ENCODE measurements around the gene ALDH4A1. TPM values are rescaled to one million over a fixed set of nuclear protein-coding genes. Genes with fewer than 3 reads are reported as not detected.

The ALDH4A1 gene
- total and polyA plus RNA-seq, 2 of the 4 experiments (the other 2 are of a cell fraction) = 8.6 to 21.1 TPM

DNA sequence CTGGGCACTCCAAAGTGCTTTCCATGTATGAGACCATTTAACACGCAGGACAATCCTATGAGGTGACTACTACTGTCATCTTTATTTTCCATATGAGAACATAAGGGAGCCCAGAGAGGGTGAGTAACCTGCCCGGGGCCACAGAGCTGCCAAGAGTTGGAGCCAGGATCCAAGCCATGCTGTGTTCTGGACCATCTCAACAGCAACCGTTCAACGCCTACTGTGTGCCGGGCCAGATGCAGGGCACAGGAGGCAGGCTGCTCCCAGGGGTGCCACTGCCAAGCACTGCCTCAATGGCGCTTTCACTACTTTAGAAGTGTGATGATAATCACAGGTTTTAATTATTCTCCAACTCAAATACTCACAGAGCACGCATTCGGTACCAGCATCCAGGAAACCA lies 3.8 kb downstream of the ALDH4A1 start:
- no peak for DNase-seq
- H2AK9ac ChIP-seq (replicated peaks; ENCODE audit: low read depth, low read length, poor library complexity) = no peak overlapping the region
- no peak overlapping the region for H3K4me3 ChIP-seq (ENCODE audit: insufficient read depth, low read depth, low read length)
- dilution Hi-C loops (cut with HindIII; ENCODE audit: low sequenced_read_pairs, unreplicated experiment) (no loop called here), intact Hi-C loops (cut with micrococcal nuclease) (no loop called here), in situ Hi-C loops (cut with MboI; ENCODE audit: low sequenced_read_pairs) (no loop called here)
- ChIA-PET CTCF (interaction anchor here (1.1 kb wide), 1 partner anchor 14 kb away, joined by 4 read pairs; no protein-coding TSS in a partner anchor), POLR2A (ENCODE audit: unreplicated experiment) (no interaction called here)
- no peak overlapping the region for H3K4me2 ChIP-seq (ENCODE audit: low read depth, low read length)
- no peaks in the 10 kb centered on the region for H3K27me3 ChIP-seq (ENCODE audit: control insufficient read depth, insufficient read depth, low read length)
- H3K9me3 ChIP-seq (ENCODE audit: control insufficient read depth, insufficient read depth, low read length) = no peaks in the 10 kb centered on the region
- no peak overlapping the region for H2BK20ac ChIP-seq (ENCODE audit: low read depth, low read length)
- BruUV-seq (replicated peaks) = no TSS peak
- H4K8ac ChIP-seq (ENCODE audit: low read depth in 2 of 2, low read length in 2 of 2) = no peak overlapping the region
- no peak overlapping the region for H4K5ac ChIP-seq (ENCODE audit: low read depth, low read length)
- H2BK15ac ChIP-seq (ENCODE audit: low read depth, low read length) = no peak overlapping the region
- 100% methylated on average over 1 of the region's 8 CpGs; no CpG with 5 or more reads in 1 of the 2 experiments for WGBS, 2 experiments (ENCODE audit: extremely low coverage in 2 of 2, insufficient read length in 1 of 2)
- peaks cover 2% of the 10 kb centered on the region for H3K4me1 ChIP-seq (ENCODE audit: control insufficient read depth, insufficient read depth, low read length)
- no peak overlapping the region for H3K9ac ChIP-seq (ENCODE audit: low read depth, low read length)
- no peak overlapping the region for H3K23ac ChIP-seq (ENCODE audit: low read depth, low read length)
- H3K4ac ChIP-seq (ENCODE audit: low read depth, low read length) = no peak overlapping the region
- no peak for ATAC-seq (ENCODE audit: low read depth)
- no peak for TF ChIP-seq FOS (IDR thresholded peaks at IDR 0.05; ENCODE audit: low read depth, low read length)
- TF ChIP-seq RAD21 (IDR thresholded peaks at IDR 0.05; ENCODE audit: low read length) = no peak
- TF ChIP-seq, protein P1, sequence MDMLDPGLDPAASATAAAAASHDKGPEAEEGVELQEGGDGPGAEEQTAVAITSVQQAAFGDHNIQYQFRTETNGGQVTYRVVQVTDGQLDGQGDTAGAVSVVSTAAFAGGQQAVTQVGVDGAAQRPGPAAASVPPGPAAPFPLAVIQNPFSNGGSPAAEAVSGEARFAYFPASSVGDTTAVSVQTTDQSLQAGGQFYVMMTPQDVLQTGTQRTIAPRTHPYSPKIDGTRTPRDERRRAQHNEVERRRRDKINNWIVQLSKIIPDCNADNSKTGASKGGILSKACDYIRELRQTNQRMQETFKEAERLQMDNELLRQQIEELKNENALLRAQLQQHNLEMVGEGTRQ (IDR thresholded peaks at IDR 0.05; ENCODE audit: low read depth, low read length) = no peak
- TF ChIP-seq MAZ (IDR thresholded peaks at IDR 0.05; ENCODE audit: borderline replicate concordance, low read depth, low read length) = no peak
- TF ChIP-seq RFX5 (IDR thresholded peaks at IDR 0.05; ENCODE audit: low read depth, low read length) = no peak
- TF ChIP-seq, protein P2, sequence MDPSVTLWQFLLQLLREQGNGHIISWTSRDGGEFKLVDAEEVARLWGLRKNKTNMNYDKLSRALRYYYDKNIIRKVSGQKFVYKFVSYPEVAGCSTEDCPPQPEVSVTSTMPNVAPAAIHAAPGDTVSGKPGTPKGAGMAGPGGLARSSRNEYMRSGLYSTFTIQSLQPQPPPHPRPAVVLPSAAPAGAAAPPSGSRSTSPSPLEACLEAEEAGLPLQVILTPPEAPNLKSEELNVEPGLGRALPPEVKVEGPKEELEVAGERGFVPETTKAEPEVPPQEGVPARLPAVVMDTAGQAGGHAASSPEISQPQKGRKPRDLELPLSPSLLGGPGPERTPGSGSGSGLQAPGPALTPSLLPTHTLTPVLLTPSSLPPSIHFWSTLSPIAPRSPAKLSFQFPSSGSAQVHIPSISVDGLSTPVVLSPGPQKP (IDR thresholded peaks at IDR 0.05; ENCODE audit: borderline replicate concordance, low read depth, low read length) = no peak
- TF ChIP-seq NFE2L2 (IDR thresholded peaks at IDR 0.05; ENCODE audit: low read depth, low read length) = no peak
- TF ChIP-seq MXI1 (IDR thresholded peaks at IDR 0.05; ENCODE audit: borderline replicate concordance, low read depth, low read length) = no peak
- TF ChIP-seq CHD1 (IDR thresholded peaks at IDR 0.05; ENCODE audit: low read depth, low read length) = no peak
- no peak for TF ChIP-seq CEBPB (IDR thresholded peaks at IDR 0.05; ENCODE audit: low read depth, low read length)
- TF ChIP-seq SMC3 (IDR thresholded peaks at IDR 0.05; ENCODE audit: low read depth, low read length) = no peak
- TF ChIP-seq, protein P3, sequence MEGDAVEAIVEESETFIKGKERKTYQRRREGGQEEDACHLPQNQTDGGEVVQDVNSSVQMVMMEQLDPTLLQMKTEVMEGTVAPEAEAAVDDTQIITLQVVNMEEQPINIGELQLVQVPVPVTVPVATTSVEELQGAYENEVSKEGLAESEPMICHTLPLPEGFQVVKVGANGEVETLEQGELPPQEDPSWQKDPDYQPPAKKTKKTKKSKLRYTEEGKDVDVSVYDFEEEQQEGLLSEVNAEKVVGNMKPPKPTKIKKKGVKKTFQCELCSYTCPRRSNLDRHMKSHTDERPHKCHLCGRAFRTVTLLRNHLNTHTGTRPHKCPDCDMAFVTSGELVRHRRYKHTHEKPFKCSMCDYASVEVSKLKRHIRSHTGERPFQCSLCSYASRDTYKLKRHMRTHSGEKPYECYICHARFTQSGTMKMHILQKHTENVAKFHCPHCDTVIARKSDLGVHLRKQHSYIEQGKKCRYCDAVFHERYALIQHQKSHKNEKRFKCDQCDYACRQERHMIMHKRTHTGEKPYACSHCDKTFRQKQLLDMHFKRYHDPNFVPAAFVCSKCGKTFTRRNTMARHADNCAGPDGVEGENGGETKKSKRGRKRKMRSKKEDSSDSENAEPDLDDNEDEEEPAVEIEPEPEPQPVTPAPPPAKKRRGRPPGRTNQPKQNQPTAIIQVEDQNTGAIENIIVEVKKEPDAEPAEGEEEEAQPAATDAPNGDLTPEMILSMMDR (conservative IDR thresholded peaks at IDR 0.05; ENCODE audit: low read depth, low read length) = no peak
- TF ChIP-seq RCOR1 (IDR thresholded peaks at IDR 0.05; ENCODE audit: insufficient replicate concordance, low read length) = no peak
- no peak for TF ChIP-seq BHLHE40 (IDR thresholded peaks at IDR 0.05; ENCODE audit: low read depth, low read length)
- TF ChIP-seq POLR2A (IDR thresholded peaks at IDR 0.05; ENCODE audit: low read depth, low read length) = no peak
- TF ChIP-seq MAFK (IDR thresholded peaks at IDR 0.05; ENCODE audit: low read depth, low read length) = no peak
- H3K79me1 ChIP-seq (ENCODE audit: low read depth in 1 of 2, low read length in 2 of 2) = peaks cover 0 to 15% of the 10 kb centered on the region in 2 experiments; a peak in 1 of 4 replicates
- peaks cover 8% of the 10 kb centered on the region; the same call in 1 of the 2 replicates for H3K9me1 ChIP-seq (ENCODE audit: insufficient read depth, low read length)
- no peak overlapping the region for H2BK5ac ChIP-seq (ENCODE audit: low read depth, low read length, poor library complexity, severe bottlenecking)
- no peak overlapping the region for H2AK5ac ChIP-seq (ENCODE audit: low read depth, low read length)
- H4K20me1 ChIP-seq (ENCODE audit: insufficient read depth, low read length) = no peaks in the 10 kb centered on the region; the same call in 1 of the 2 replicates
- no peak overlapping the region for H2BK120ac ChIP-seq (ENCODE audit: low read depth, low read length)
- H4K91ac ChIP-seq (ENCODE audit: insufficient read depth, low read depth, low read length) = no peak overlapping the region
- no peak overlapping the region for H2AFZ ChIP-seq (replicated peaks; ENCODE audit: low read length, poor library complexity)
- H3K27ac ChIP-seq (ENCODE audit: insufficient read depth, low read length) = no peak overlapping the region
- no peak overlapping the region for H3K18ac ChIP-seq (ENCODE audit: low read depth, low read length)
- no peak overlapping the region for H3K56ac ChIP-seq (ENCODE audit: extremely low read depth, insufficient read depth, low read length)
- H3K14ac ChIP-seq (replicated peaks; ENCODE audit: low read depth, low read length) = no peak overlapping the region
- peaks cover 2% of the 10 kb centered on the region; the same call in 1 of the 2 replicates for H3K36me3 ChIP-seq (ENCODE audit: control insufficient read depth, insufficient read depth, low read length)
